Cardiac septum (tissue), 1 donor: Measurements from ENCODE around the gene PEX5L. TPM values are rescaled to one million over a fixed set of nuclear protein-coding genes. Genes with fewer than 3 reads are reported as not detected.
"Not testable (repeated sequence)": the region's sequence is repeated elsewhere in the genome, so short reads cannot be mapped to it uniquely, and the experiment has no call there.

ENCODE experiments used
- DNase-seq: peaks from one replicate; pipeline ENCODE4 v3.0.0-alpha.2; 2020; ENCODE audit warnings: low spot score
- intact Hi-C: fragments of 100-400 bp; cut with DNase I; formaldehyde crosslinking; loops from one replicate; pipeline ENCODE4 v1.14.0; 2022
- long read RNA-seq: library from polyadenylated mRNA; unstranded; transcript quantifications from one replicate; pipeline ENCODE4 v2.0.0, GENCODE V29; 2021
- total RNA-seq: library from RNA; stranded (reverse); fragmentation: NEBNext Ultra II Directional; extraction: Animal tissue kit (Norgen Biotek cat#: 25700); gene quantifications from one replicate; pipeline ENCODE4 v1.2.1, GENCODE V29; 2021
- donor health status: DM: no; HTN: no; CAD: no.

PEX5L gene
- 0.11 TPM for total RNA-seq
- long read RNA-seq = 0 reads

GRCh38 chr3:180036671-180037455, at the start of gene PEX5L:
Gene PEX5L, minus strand, starts transcription at chr3:180036937. Its CDS starts 338 bp downstream, at chr3:180036599.
- DNase-seq = no peak
- intact Hi-C loops = no loop called here

- DNase-seq = no peak
- intact Hi-C loops = no loop called here
Observed at GRCh38 chr3:180085122-180085710, 48.5 kb upstream of the PEX5L start.

GRCh38 chr3:180082699-180083098, 46.0 kb upstream of the PEX5L start:
- intact Hi-C loops = no loop called here
- no peak for DNase-seq

GRCh38 chr3:180078592-180078991, 41.9 kb upstream of the PEX5L start:
- intact Hi-C loops = no loop called here
- DNase-seq = no peak

- DNase-seq = no peak
- intact Hi-C loops = no loop called here
Observed at GRCh38 chr3:180073561-180073960, 36.8 kb upstream of the PEX5L start.

GRCh38 chr3:180072786-180073185, 36.0 kb upstream of the PEX5L start:
- no peak for DNase-seq
- intact Hi-C loops = no loop called here

- intact Hi-C loops = no loop called here
- no peak for DNase-seq
Observed at GRCh38 chr3:180070925-180071324, 34.2 kb upstream of the PEX5L start.

GRCh38 chr3:180068023-180068422, 31.3 kb upstream of the PEX5L start:
- intact Hi-C loops = no loop called here
- no peak for DNase-seq

GRCh38 chr3:180066598-180066997, 29.9 kb upstream of the PEX5L start:
- intact Hi-C loops = no loop called here
- DNase-seq = no peak

- DNase-seq = no peak
- intact Hi-C loops = no loop called here
Observed at GRCh38 chr3:180063783-180064182, 27.0 kb upstream of the PEX5L start.

GRCh38 chr3:180062771-180063170, 26.0 kb upstream of the PEX5L start:
- no peak for DNase-seq

GRCh38 chr3:180059356-180059755, 22.6 kb upstream of the PEX5L start:
- DNase-seq = no peak
- intact Hi-C loops = no loop called here

More at GRCh38 chr3:180062771-180063170, 26.0 kb upstream of the PEX5L start:
- intact Hi-C loops = no loop called here

GRCh38 chr3:180058238-180058637, 21.5 kb upstream of the PEX5L start:
- DNase-seq = no peak
- intact Hi-C loops = no loop called here

GRCh38 chr3:180055656-180056055, 18.9 kb upstream of the PEX5L start:
- DNase-seq, intact Hi-C loops: not testable (repeated sequence)

- intact Hi-C loops = no loop called here
- no peak for DNase-seq
Observed at GRCh38 chr3:180049391-180049790, 12.7 kb upstream of the PEX5L start.

- intact Hi-C loops = no loop called here
Observed at GRCh38 chr3:180048840-180049239, 12.1 kb upstream of the PEX5L start.

GRCh38 chr3:180048103-180048502, 11.4 kb upstream of the PEX5L start:
- intact Hi-C loops = no loop called here
- DNase-seq = no peak

More at GRCh38 chr3:180048840-180049239, 12.1 kb upstream of the PEX5L start:
- no peak for DNase-seq

- DNase-seq = no peak
- intact Hi-C loops = no loop called here
Observed at GRCh38 chr3:180040966-180041365, 4.2 kb upstream of the PEX5L start.

GRCh38 chr3:180036092-180036670, 556 bp downstream of the PEX5L start:
- DNase-seq = no peak
- intact Hi-C loops = no loop called here

- DNase-seq = no peak
- intact Hi-C loops = no loop called here
Observed at GRCh38 chr3:180026997-180027396, 9.7 kb downstream of the PEX5L start.

- no peak for DNase-seq
- intact Hi-C loops = no loop called here
Observed at GRCh38 chr3:180018543-180018942, 18.2 kb downstream of the PEX5L start.
